Measurements from ENCODE around the gene ARID3A. TPM values are rescaled to one million over a fixed set of nuclear protein-coding genes. Genes with fewer than 3 reads are reported as not detected.

The ARID3A gene
- polyA plus RNA-seq, 6 donors from 2014 or later, result 0.13 to 1.1 (median 0.59) TPM

DNA sequence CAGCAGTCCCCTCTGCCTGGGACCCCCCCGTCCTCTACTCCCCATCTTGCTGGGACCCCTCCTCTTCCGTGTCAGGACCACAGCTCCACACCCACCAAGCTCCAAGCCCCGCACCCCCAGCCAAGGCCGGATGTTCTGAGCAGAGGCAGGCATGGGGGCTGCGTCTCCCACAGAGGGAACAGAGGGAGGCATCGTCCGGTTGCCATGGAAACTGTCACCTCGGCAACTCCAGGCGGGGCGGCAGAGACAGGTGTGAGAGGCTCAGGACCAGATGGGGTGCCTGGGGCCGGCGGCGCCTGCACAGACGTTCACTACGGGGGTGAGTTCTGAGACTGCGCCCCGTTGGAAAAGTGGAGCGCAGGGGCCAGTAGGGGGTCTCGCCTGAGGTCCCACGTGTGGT lies 27.2 kb upstream of the ARID3A start:
- Mint-ChIP-seq H3K27me3 (no peaks in the 10 kb centered on the region), H3K27ac (peak overlapping the region in 4 of 6 donors; percentile 27 to 87 (median 68)), H3K9me3 (no peaks in the 10 kb centered on the region), H3K4me3 (no peak overlapping the region), H3K4me1 (peaks cover 10 to 20% (median 12%) of the 10 kb centered on the region in 3 donors), H3K36me3 (no peaks in the 10 kb centered on the region)
- ATAC-seq (ENCODE audit: low read depth in 2 of 2) (peak in 1 of 2 donors; percentile 64), DNase-seq (no peak)

DNA sequence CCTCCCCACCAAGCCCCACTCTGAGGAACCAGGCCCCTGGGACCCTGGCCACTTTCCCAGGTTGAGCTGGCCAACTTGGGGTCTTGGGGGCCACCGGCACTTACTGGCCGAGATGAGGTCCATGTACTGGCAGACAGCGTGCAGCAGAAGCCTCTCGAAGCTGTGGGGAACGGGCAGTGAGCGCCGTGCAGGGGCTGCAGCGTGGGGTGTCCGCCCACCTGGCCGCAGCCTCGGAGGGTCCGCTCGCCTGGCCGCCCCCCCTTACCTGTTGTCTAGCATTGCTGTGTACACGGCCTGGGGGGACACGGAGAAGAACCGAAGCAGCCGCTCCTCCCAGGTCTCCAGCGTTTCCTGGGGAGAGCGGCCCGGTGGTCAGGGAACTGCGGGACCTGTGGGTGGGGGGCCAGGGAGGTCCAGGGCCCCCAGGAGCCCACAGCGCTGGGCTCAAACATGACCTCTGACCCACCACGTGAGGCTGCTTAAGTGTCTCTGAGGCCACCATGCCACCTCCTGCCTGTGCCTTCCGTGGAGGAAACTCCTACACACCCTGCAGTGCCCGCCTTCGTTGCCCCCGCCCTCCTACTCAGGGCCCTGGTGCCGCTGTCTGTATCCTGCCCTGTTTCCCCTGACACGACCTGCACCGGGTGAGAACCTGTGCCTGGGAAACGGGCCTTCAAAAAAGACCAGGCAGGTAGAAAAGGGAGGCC lies 26.3 kb upstream of the ARID3A start:
- Mint-ChIP-seq H3K4me1 (peaks cover 15 to 17% (median 17%) of the 10 kb centered on the region in 3 donors), H3K27me3 (no peaks in the 10 kb centered on the region), H3K9me3 (no peaks in the 10 kb centered on the region), H3K36me3 (no peaks in the 10 kb centered on the region), H3K4me3 (no peak overlapping the region), H3K27ac (peak overlapping the region in 1 of 6 donors; percentile 52)
- ATAC-seq (ENCODE audit: low read depth in 2 of 2) (no peak), DNase-seq (no peak)

DNA sequence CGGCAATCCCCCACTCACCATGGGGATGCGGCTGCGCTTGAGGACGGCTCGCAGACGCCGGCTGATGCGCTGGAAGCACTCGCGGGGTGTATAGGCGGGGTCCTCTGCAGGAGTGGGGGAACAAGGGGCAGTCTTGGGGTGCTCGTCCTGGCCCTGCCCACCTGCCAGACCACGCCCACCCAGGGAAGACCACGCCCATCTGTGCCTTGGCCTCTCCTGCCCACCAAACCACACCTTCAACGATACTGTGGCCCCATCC lies 25.9 kb upstream of the ARID3A start:
- H3K4me1 Mint-ChIP-seq, result peaks cover 15 to 22% (median 21%) of the 10 kb centered on the region in 3 donors
- no peak overlapping the region for H3K4me3 Mint-ChIP-seq
- ATAC-seq (ENCODE audit: low read depth in 2 of 2), result peak; percentile 14 to 16

DNA sequence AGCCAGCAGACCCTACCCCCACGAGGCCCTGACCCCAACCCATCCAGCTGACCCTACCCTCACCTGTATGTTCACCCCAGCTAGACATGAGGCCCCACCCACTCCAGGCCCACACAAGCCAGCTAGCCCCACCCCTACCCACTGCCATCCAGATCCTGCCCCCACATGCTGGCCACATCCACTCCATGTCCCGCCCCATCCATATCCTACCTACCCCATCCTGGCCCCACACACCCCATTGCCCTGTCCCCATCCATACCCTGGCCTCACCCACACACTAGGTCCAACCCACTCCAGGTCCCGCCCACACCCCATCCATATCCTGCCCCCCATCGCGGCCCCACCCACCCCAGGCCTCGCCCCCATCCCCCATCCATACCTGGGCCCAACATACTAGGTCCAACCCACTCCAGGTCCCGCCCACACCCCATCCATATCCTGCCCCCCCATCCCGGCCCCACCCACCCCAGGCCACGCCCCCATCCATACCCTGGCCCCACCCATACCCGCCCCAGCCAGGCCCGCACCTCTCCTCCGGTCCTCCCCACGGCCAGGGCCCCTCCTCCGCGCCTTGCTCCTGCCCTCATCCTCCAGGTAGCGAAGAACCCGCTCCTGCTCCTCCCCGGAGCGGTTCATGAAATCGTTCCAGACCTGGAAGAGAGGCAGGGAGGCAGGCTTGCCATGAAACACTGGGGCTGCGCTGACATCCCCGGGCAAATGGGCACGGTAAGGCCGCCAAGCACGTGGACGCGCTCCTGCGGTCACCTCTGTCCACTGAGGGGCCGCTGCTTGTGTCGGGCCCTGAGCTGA lies 25.3 kb upstream of the ARID3A start:
- Mint-ChIP-seq H3K27ac (peak overlapping the region in 2 of 6 donors; percentile 49 to 57), H3K4me1 (peaks cover 12 to 25% (median 21%) of the 10 kb centered on the region in 3 donors), H3K4me3 (no peak overlapping the region), H3K36me3 (no peaks in the 10 kb centered on the region), H3K9me3 (no peaks in the 10 kb centered on the region), H3K27me3 (no peaks in the 10 kb centered on the region)
- peak; percentile 23 to 43 for ATAC-seq (ENCODE audit: low read depth in 2 of 2)
- DNase-seq, result no peak

More for the DNA sequence above, 25.9 kb upstream of the ARID3A start:
- Mint-ChIP-seq H3K27me3 (no peaks in the 10 kb centered on the region), H3K27ac (peak overlapping the region in 1 of 6 donors; percentile 49), H3K9me3 (no peaks in the 10 kb centered on the region), H3K36me3 (no peaks in the 10 kb centered on the region)
- no peak for DNase-seq

DNA sequence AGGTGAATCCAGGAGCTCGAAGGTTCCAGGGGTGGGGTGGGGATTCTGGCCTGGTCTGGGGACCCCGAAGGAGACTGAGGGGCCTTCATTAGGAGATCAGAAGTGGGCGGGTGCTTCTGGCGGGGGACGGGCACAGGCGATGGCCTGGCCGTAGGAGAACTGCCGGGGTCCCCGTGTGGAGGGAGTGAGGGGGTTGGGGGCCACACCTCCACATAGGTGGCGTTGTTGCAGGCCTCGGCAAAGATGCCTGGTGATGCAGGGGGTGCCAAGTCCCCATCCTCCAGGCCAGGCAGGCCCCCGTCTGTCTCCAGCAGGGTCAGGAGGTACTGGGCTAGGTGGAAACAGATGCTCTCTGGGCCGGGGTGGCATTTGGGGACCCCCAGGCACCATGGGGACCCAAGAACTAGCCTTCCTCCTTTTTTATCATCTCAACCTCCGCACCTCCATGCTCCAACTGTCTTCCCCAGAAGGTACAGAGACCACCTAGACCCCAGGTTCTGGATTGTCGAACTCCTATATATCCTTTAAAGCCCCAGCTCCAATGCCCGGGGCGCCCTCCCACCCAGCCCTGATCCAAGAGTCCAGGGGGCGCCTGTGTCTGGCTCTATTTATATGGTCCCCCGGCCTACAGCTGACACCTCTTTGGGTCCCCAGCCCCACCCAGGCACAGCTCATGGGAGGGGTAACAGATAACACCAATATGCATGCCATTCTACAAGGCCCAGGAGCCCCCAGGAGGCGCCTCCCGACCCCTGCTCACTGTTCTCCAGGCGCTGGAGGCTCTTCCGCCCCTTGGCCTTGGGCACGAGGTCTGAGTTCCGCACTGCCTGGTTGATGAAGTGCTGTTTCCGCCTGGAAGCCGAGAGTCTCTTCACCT lies 24.4 kb upstream of the ARID3A start:
- H3K9me3 Mint-ChIP-seq, result no peaks in the 10 kb centered on the region
- DNase-seq (no peak), ATAC-seq (ENCODE audit: low read depth in 2 of 2) (no peak)
- no peaks in the 10 kb centered on the region for H3K27me3 Mint-ChIP-seq
- peak overlapping the region in 1 of 8 donors; percentile 22 for H3K4me3 Mint-ChIP-seq
- no peaks in the 10 kb centered on the region for H3K36me3 Mint-ChIP-seq
- H3K27ac Mint-ChIP-seq, result peak overlapping the region in 2 of 6 donors; percentile 39 to 49
- H3K4me1 Mint-ChIP-seq, result peaks cover 9 to 35% (median 29%) of the 10 kb centered on the region in 3 donors

DNA sequence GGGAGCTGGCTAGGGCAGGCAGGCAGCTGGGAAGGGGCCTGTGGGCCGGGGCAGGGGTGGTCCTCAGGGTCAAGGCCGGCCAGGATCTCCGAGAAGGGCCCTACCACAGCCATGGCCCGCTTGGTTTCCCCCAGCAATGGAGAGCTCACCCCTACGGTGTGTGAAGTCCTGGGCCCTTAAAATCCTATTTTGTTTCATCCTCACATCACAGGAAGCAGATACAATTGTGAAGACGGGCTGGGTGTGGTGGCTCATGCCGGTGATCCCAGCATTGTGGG lies 23.8 kb upstream of the ARID3A start:
- no peaks in the 10 kb centered on the region for H3K9me3 Mint-ChIP-seq
- no peak overlapping the region for H3K4me3 Mint-ChIP-seq
- H3K4me1 Mint-ChIP-seq, result peaks cover 9 to 40% (median 35%) of the 10 kb centered on the region in 3 donors
- ATAC-seq (ENCODE audit: low read depth in 2 of 2) (no peak), DNase-seq (no peak)
- no peaks in the 10 kb centered on the region for H3K27me3 Mint-ChIP-seq
- peak overlapping the region in 1 of 6 donors; percentile 42 for H3K27ac Mint-ChIP-seq
- no peaks in the 10 kb centered on the region for H3K36me3 Mint-ChIP-seq

DNA sequence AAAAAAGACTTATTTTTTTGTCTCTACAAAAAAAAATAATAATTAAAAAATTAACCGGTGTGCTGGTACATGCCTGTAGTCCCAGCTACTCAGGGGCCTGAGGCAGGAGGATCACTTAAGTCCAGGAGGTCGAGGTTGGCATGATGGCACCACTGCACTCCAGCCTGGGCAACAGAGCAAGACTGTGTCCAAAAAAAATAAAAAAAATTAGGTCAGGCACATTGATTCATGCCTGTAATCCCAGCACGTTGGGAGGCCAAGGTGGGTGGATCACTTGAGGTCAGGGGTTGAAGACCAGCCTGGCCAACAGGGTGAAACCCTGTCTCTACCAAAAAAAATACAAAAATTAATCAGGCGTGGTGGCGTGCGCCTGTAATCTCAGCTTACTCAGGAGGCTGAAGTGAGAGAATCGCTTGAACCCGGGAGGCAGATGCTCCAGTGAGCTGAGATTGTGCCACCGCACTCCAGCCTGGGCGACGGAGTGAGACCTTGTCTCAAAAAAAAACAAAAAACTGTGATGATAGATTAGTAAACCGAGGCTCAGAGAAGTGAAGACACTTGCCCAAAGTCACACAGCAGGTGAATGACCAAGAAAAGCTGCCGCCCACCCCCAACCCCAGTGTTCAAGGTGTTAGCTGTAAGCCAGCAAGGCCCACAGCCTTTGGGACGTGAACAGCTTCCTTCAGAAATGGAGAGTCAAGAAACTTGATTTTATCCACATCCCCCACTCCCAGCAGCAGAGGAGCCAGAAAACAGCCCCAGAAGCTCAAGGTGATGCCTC lies 23.2 kb upstream of the ARID3A start:
- Mint-ChIP-seq H3K36me3 (no peaks in the 10 kb centered on the region), H3K27me3 (no peaks in the 10 kb centered on the region), H3K4me1 (peaks cover 13 to 46% (median 41%) of the 10 kb centered on the region in 3 donors), H3K4me3 (no peak overlapping the region), H3K9me3 (no peaks in the 10 kb centered on the region), H3K27ac (peak overlapping the region in 2 of 6 donors; percentile 27 to 78)
- no peak for ATAC-seq (ENCODE audit: low read depth in 2 of 2)
- DNase-seq, result no peak

DNA sequence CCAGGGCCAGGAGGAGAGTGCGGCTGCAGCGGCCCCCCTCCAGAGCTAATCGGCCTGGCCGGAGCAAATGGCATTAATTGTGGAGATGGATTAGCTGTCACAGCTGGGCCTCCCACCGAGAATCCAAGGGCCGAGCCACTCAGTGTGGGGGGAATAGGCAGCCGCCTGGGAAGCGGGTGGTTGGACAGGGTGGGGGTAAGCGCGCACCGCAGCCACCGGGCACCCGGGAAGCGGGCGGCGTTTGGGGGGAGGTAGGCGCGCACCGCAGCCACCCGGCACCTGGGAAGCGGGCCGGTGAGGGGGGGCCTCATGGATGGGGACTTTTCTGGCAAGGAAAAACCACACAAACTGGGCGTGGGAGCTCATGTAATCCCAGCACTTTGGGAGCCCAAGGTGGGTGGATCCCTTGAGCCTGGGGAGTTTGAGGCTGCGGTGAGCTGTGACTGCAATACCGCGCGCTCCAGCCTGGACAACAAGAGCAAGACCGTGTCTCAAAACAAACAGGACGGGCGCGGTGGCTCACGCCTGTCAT lies 22.5 kb upstream of the ARID3A start:
- DNase-seq, result no peak
- no peaks in the 10 kb centered on the region for H3K27me3 Mint-ChIP-seq
- H3K27ac Mint-ChIP-seq, result peak overlapping the region in 2 of 6 donors; percentile 52 to 80
- H3K36me3 Mint-ChIP-seq, result no peaks in the 10 kb centered on the region
- ATAC-seq (ENCODE audit: low read depth in 2 of 2), result no peak
- H3K4me3 Mint-ChIP-seq, result no peak overlapping the region
- no peaks in the 10 kb centered on the region for H3K9me3 Mint-ChIP-seq
- H3K4me1 Mint-ChIP-seq, result peaks cover 14 to 49% (median 42%) of the 10 kb centered on the region in 3 donors

DNA sequence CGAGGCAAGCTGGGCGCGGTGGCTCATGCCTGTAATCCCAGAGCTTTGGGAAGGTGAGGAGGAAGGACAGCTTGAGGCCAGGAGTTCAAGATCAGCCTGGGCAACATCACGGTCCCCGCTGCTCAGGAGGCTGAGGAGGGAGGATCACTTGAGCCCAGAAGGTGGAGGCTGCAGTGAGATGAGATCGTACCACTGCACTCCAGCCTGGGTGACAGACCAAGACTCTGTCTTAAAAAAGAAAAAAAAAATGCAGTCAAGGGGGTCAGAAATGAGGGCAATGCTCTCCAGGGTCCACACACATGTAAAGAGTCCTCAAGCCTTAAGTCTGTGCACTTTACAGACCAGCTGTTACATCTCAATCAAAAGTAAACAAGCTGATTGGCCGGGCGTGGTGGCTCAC lies 21.3 kb upstream of the ARID3A start:
- no peak for ATAC-seq (ENCODE audit: low read depth in 2 of 2)
- no peaks in the 10 kb centered on the region for H3K27me3 Mint-ChIP-seq
- H3K36me3 Mint-ChIP-seq, result peaks cover 0 to 4% of the 10 kb centered on the region in 2 donors
- H3K27ac Mint-ChIP-seq, result peak overlapping the region in 4 of 6 donors; percentile 37 to 83 (median 71)
- H3K4me3 Mint-ChIP-seq, result peak overlapping the region in 1 of 8 donors; percentile 59
- H3K9me3 Mint-ChIP-seq, result no peaks in the 10 kb centered on the region
- DNase-seq, result no peak
- peaks cover 25 to 61% (median 53%) of the 10 kb centered on the region in 3 donors for H3K4me1 Mint-ChIP-seq

DNA sequence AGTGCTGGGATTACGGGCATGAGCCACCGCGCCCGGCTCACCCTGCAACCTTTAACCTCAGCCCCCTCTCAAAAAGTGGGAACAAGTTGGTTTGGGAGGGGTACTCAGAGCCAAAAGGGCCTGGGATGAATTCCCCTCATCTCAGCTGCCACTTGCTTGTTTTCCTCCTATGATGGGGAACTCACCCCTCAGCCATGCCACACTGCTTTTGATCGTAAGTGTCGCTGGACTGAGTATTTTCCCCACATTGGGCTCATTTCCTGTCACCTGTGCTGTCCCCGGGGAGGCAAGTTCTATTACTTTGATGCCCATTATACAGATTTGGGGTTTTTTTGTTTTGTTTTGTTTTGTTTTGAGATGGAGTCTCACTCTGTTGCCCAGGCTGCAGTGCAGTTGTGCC lies 19.4 kb upstream of the ARID3A start:
- Mint-ChIP-seq H3K9me3 (no peaks in the 10 kb centered on the region), H3K36me3 (peaks cover 0 to 6% of the 10 kb centered on the region in 2 donors), H3K27me3 (no peaks in the 10 kb centered on the region), H3K4me1 (peaks cover 32 to 75% (median 54%) of the 10 kb centered on the region in 3 donors), H3K4me3 (peak overlapping the region; percentile 42 to 92 (median 83)), H3K27ac (peak overlapping the region; percentile 96 to 100 (median 99))
- peak; percentile 10 to 19 for ATAC-seq (ENCODE audit: low read depth in 2 of 2)
- peak; percentile 60 for DNase-seq

DNA sequence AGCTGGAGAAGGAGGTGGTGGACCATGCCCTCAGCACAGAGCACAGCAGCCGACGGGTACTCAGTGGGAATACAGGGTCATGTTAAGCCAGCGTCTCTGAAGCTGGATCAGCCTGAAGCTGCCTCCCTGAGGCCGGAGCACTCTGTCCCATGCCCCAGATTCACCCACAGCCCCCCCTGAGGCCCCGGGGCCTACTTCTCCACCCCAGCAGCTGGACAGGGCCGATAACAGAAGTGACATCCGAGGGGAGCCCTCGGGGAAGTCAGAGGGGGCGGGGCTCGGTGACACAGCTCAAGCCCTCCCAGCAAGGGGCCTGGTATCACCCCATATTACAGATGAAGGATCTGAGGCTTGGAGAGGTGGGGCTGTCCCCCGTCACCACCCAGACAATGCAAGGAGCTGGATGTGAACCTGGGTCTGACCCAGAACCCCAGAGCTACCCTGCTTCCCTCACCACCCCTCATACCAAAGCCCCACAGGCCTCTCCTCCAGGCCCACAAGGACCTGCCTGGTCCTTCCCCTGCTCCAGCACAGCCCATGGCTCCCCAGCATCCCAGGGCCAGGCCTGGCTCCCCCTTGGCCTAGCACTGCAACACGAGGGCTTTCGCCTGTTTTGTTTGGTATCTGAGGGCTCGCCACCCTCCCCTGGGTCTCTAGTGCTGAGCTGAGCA lies 18.5 kb upstream of the ARID3A start:
- DNase-seq, result peak; percentile 73
- Mint-ChIP-seq H3K9me3 (no peaks in the 10 kb centered on the region), H3K4me3 (peak overlapping the region; percentile 50 to 92 (median 80)), H3K36me3 (peaks cover 0 to 6% of the 10 kb centered on the region in 2 donors), H3K4me1 (peaks cover 32 to 75% (median 54%) of the 10 kb centered on the region in 3 donors), H3K27me3 (no peaks in the 10 kb centered on the region), H3K27ac (peak overlapping the region; percentile 96 to 100 (median 99))
- peak; percentile 31 to 39 for ATAC-seq (ENCODE audit: low read depth in 2 of 2)
